GM12801 (cell line): ENCODE data around the gene AGPAT1.

Source experiments
- TF ChIP-seq, protein P1 (sequence below): IDR thresholded peaks from one replicate; pipeline ENCODE4 v1.5.1; 2011; ENCODE audit warnings: control low read depth; ENCODE audit not compliant: insufficient read length; ENCODE audit errors: extremely low read depth

AGPAT1 gene

DNA sequence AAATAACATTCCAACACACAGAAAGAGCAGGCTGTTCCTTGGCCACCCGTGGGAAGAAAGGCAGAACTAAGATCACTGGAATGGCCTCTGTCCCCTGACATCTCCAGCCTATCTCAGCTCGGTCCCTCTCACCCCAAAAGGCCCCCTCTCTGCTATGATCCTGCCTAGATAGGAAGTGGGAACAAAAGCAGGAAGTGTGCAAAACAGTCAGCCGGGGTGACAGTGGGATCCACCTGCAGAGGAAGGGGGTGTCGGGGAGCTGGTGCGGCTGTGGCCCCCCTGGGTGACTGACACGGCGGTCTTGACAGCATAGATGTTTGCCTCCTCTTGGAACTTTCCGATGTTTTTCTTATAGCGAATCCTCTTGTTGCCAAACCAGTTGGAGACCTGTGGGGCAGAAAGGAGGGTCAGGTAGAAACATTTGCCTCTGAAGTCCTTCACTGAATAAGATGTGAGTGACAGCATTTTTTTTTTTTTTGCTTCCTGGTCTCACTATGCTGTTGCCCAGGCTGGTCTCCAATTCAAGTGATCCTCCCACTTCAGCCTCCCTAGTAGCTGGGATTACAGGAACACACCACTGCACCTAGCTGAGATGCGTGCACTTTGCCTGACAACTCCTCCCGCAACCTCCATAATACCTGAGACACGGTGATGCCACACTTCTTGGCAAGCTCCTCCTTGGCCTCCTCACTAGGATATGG lies 11.3 kb upstream of the AGPAT1 start:
- TF ChIP-seq, protein P1, sequence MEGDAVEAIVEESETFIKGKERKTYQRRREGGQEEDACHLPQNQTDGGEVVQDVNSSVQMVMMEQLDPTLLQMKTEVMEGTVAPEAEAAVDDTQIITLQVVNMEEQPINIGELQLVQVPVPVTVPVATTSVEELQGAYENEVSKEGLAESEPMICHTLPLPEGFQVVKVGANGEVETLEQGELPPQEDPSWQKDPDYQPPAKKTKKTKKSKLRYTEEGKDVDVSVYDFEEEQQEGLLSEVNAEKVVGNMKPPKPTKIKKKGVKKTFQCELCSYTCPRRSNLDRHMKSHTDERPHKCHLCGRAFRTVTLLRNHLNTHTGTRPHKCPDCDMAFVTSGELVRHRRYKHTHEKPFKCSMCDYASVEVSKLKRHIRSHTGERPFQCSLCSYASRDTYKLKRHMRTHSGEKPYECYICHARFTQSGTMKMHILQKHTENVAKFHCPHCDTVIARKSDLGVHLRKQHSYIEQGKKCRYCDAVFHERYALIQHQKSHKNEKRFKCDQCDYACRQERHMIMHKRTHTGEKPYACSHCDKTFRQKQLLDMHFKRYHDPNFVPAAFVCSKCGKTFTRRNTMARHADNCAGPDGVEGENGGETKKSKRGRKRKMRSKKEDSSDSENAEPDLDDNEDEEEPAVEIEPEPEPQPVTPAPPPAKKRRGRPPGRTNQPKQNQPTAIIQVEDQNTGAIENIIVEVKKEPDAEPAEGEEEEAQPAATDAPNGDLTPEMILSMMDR = no peak

DNA sequence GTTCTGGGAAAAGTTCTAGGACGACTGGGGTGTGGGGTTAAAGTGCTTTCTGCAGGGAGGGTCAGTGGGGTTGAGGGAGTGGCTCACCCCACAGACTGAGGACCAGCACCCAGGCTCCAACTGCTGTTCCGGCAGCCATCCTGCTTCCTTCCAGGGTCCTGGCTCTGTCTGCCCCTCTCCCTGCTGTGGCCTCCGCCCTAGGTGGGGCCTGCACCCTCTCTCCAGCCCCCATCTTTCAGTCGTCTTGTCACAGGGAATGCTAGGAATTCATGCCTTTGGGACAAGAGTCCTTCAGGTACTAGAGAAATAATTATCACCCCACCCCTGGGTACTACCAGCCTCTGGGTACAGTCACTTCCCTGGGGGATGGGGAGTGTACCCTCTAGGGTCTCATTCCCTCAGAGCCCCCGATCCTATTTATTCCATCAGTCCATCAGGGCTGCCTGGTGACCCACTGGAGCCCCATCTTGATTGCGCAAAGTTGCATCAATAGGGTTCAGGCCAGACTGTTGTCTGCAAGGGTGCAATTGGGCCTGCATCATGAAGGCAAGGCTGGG lies 8.3 kb upstream of the AGPAT1 start, which contains the start of gene AGER:
TSS of gene AGER (minus strand) at position 170 of the 557 bp plus-strand sequence. CDS start at position 139, 31 bp downstream.
- TF ChIP-seq, protein P1 = no peak

DNA sequence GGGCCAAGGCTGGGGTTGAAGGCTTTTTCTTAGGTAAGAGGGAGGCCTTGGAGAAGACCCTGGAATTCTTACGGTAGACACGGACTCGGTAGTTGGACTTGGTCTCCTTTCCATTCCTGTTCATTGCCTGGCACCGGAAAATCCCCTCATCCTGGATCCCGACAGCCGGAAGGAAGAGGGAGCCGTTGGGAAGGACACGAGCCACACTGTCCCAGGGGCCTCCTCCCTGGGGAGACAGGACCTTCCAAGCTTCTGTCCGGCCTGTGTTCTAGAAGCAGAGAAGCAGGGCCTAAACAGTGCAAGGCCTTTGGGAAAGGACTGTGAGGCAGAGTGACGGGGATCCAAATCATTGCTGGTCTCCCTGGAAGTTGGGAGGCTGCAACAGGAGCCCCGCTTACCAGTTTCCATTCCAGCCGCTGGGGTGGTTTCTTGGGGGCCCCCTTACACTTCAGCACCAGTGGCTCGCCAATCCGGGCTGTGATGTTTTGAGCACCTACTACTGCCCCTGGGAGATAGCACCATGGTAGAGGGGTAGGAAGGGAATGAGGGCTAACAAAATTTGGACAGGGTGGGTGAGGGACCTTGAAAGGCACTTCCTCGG lies 7.7 kb upstream of the AGPAT1 start:
- TF ChIP-seq, protein P1 = no peak

DNA sequence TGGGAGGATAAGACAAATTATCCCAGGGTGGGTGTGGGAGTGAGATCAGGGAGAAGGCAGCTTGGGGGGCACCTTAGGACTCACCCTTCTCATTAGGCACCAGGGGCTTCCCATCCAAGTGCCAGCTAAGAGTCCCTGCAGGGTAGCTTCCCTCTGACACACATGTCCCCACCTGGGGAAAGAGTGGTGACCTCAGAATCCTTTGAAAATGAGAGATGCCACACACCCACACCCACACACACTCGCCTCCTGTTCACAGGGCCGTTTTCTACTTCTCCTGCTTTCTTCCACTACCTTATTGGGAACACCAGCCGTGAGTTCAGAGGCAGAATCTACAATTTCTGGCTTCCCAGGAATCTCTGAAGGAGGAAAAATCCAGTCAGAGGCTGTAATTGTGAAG lies 7.1 kb upstream of the AGPAT1 start:
- TF ChIP-seq, protein P1 = no peak

DNA sequence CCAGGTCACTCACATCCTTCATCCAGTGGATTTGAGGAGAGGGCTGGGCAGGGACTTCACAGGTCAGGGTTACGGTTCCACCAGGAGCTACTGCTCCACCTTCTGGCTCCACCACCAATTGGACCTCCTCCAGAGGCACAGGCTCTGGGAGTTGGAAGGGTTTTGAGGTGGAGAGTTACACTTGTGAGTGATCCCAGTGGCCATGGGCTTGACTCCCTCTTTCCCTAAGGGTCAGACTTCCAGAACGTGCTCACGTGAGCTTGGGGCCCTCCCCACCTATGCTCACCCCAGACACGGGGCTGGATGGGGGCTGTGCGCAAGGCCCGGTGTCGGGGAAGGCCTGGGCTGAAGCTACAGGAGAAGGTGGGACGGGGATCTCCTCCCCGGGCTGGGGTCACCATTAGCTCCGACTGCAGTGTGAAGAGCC lies 6.7 kb upstream of the AGPAT1 start:
- TF ChIP-seq, protein P1 = no peak

DNA sequence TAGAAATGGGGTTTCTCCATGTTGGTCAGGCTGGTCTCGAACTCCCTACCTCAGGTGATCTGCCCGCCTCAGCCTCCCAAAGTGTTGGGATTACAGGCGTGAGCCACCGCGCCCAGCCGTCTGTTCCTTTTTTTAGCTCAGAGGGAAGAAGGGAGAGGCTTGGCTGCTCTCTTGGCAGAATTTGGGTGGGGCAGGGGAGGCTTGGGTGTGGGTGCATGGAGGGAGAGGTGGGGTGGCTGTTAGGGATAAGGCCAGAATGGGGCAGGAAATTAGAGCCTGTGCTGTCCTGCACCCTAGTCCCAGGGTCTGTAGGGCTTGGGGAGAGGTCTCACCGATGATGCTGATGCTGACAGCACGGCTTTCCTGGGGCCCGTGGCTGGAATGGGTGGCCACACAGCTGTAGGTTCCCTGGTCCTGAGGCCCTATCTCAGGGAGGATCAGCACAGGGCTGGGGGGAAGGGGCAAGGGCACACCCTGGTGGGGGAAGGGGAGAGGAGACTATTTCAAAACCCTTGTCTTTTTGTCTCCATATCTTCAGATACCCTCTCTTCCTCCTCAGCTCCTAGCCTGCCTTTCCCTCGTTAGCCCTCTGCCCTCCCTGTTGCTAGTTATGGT lies 6.1 kb upstream of the AGPAT1 start:
- TF ChIP-seq, protein P1 = no peak

DNA sequence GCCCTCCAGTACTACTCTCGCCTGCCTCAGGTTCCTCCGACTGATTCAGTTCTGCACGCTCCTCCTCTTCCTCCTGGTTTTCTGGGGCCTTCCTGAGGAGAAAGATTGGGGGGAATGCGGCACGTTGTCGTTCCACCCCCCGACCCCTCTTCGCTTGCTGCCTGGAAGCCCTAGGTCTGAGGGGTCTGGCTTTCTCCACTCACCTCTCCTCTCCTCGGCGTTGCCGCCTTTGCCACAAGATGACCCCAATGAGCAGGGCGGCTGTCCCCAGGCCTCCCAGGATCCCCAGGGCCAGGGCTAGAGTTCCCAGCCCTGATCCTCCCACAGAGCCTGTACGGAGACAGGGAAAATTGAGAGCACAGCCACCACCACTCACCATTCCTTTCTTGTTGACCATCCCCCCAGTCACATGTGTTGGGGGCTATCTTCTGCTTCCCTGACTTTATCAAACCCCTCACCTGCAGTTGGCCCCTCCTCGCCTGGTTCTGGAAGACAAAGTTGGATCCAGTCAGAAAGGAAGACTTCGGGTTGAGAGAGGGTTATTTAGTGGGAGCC lies 5.3 kb upstream of the AGPAT1 start:
- TF ChIP-seq, protein P1 = no peak
